WI38 (cell line): ENCODE measurements around the gene ZC3H12A.

Source experiments
- H3K4me3 ChIP-seq: 2 replicates; pipeline ENCODE4 v1.5.1; 2011; ENCODE audit warnings: low read depth, mild to moderate bottlenecking, control low read depth, low read length
- TF ChIP-seq, protein P1 (sequence below): IDR thresholded peaks from 2 replicates; pipeline ENCODE4 v1.5.1; 2012; ENCODE audit warnings: low read depth, mild to moderate bottlenecking, control low read depth, low read length

The ZC3H12A gene

GRCh38 chr1:37482796-37483744 is 8.7 kb downstream of the ZC3H12A start:
- no peak overlapping the region for H3K4me3 ChIP-seq
- TF ChIP-seq, protein P1, sequence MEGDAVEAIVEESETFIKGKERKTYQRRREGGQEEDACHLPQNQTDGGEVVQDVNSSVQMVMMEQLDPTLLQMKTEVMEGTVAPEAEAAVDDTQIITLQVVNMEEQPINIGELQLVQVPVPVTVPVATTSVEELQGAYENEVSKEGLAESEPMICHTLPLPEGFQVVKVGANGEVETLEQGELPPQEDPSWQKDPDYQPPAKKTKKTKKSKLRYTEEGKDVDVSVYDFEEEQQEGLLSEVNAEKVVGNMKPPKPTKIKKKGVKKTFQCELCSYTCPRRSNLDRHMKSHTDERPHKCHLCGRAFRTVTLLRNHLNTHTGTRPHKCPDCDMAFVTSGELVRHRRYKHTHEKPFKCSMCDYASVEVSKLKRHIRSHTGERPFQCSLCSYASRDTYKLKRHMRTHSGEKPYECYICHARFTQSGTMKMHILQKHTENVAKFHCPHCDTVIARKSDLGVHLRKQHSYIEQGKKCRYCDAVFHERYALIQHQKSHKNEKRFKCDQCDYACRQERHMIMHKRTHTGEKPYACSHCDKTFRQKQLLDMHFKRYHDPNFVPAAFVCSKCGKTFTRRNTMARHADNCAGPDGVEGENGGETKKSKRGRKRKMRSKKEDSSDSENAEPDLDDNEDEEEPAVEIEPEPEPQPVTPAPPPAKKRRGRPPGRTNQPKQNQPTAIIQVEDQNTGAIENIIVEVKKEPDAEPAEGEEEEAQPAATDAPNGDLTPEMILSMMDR = no peak

DNA sequence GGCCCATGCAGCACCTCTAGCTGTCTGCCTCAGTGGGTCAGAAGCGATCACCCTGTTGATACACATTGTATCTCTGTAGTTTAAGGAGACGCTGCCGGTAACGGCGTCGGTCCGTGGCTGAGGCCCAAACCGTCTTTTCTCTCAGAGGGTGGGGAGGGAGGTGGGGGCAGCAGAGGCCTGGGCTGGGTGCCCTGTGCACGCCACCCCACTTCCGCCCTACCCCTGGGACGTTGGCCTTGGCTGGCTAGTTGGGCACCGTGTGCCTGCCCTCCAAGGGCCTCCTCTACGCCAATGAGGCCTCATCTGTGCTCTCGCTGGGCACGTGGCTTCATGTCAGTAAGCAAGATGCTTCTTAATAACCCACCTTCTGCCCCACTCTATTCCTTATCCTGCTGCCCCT is 9.4 kb downstream of the ZC3H12A start:
- TF ChIP-seq, protein P1 = no peak
- H3K4me3 ChIP-seq = no peak overlapping the region

DNA sequence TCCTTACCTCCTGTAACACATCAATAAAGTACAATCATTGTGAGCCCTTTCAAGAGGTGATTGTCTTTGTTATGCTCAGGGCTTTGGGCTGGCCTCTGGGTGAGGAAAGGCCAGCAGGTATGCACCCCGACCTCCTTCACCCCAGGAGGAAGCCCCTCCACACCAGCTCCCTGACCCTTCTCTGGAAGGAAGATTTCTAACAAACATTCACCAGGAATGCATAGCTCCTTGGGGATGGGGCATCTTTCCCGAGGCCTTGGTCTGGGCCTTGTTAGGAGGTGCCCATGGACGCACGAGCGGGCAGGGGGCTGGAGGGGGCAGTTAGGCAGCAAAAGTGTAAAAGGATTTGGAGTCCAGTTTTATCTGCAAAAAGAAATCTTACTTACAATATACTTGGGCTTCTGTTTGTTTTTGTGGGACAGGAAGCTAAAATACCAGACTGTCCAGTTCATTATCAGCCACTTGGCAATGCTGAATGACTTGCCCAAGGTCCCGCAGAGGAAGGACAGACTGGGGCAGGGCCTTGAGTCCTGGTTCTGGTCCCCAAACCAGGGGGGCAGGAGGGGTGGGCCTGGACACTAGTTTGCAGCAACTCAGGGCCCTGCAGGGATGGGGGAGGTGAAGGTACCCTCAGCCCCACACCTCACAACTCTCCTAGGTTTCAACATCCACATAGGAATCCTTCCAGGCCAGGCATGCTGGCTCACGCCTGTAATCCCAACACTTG is 10.1 kb downstream of the ZC3H12A start:
- TF ChIP-seq, protein P1 = no peak

DNA sequence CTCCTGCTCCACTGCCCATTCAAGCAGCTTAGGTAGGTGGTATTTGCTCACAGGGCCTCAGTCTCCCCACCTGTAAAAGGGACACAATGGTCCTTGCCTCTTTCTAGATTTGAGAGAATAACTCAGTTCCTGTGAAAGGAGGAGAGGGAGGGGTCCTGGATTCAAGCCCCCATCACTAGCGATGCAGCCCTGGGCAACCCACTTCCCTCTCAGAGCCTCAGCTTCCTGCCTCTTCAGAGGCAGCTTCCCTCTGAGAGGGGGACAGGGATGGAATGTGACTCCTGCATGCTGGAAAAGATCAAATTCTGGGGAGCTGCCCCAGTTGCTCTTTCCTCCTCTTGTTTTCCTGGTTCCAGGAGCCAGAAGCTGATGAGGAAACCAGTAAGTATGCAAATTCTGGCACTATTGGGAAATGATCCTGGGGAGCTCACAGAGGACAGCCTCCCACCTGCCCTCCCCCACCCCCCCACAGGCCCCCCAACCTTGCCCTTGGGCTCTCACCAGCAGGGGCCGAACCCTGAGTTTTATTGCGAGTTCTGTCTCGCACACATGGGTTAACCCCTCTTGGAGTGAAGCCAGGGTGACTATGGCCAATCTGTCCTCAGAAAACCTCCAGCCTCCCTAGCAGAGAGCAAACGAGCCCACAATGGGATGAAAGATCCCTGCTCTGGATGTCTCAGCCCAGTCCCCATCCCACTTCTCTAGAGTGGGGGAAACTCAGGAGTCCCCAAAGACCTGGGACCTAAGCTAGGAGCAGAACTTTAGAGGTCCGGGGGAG is 11.7 kb downstream of the ZC3H12A start:
- no peak overlapping the region for H3K4me3 ChIP-seq
- TF ChIP-seq, protein P1 = no peak

More for the DNA sequence above, 10.1 kb downstream of the ZC3H12A start:
- no peak overlapping the region for H3K4me3 ChIP-seq

- TF ChIP-seq, protein P1 = peak; percentile 100
- H3K4me3 ChIP-seq = no peak overlapping the region
Observed at GRCh38 chr1:37486680-37487618, 12.6 kb downstream of the ZC3H12A start.

GRCh38 chr1:37487619-37487984 is 13.2 kb downstream of the ZC3H12A start:
- no peak overlapping the region for H3K4me3 ChIP-seq
- TF ChIP-seq, protein P1 = no peak
